K562 (cell line): Measurements from ENCODE around the gene OR52B6. TPM values are rescaled to one million over a fixed set of nuclear protein-coding genes. Genes with fewer than 3 reads are reported as not detected.

Source experiments
- DPF2 ChIP-seq: fragments of 450-650 bp; IDR thresholded peaks from 2 replicates; pipeline ENCODE4 v1.6.1; 2016
- FOXK2 ChIP-seq, 2 experiments: fragments of 450-650 bp; IDR thresholded peaks in 1 of 2; conservative IDR thresholded peaks in 1 of 2; 2 replicates each; pipeline ENCODE4 v1.6.1; 2016; ENCODE audit warnings: low read depth in 2 of 2, mild to moderate bottlenecking in 1 of 2
- POLR2A ChIP-seq: fragments of 450-650 bp; conservative IDR thresholded peaks from 2 replicates; pipeline ENCODE4 v1.6.1; 2016
- SUPT5H ChIP-seq: fragments of 450-650 bp; IDR thresholded peaks from 2 replicates; pipeline ENCODE4 v1.6.1; 2016
- ZNF311 ChIP-seq: fragments of 250-450 bp; sonication (Bioruptor Pico); IDR thresholded peaks from 2 replicates; pipeline ENCODE4 v1.4.0; 2020; ENCODE audit warnings: mild to moderate bottlenecking, moderate library complexity
- polyA plus RNA-seq, 8 experiments: library from polyadenylated mRNA; depleted of rRNA in 4 of 8; stranded (reverse) in 5 of 8; unstranded in 3 of 8; fragments of >200 nt; fragmentation: Nextera tagmentation in 2 of 8; fragmentation: Illumina TruSeq in 1 of 8; extraction: Ambion mirVana in 2 of 8; extraction: Trizol in 1 of 8; gene quantifications; 2 replicates each; pipeline versions ENCODE4 v1.2.1 to v1.2.3, GENCODE V29; 2011 to 2014; ENCODE audit warnings: inconsistent platforms in 1 of 8, missing spikeins in 1 of 8
- total RNA-seq, 7 experiments: library from RNA; depleted of rRNA in 6 of 7; stranded (reverse); fragments of >200 nt in 6 of 7; fragmentation: Illumina TruSeq in 2 of 7; extraction: Trizol in 2 of 7; gene quantifications; 2 replicates each; pipeline versions ENCODE4 v1.2.1 to v1.2.3, GENCODE V29; 2011 to 2021; ENCODE audit warnings: low replicate concordance in 1 of 7
- TF ChIP-seq, protein P1 (sequence below), 2 experiments: fragments of 450-650 bp in 1 of 2; sonication (generic) in 1 of 2; formaldehyde crosslinking in 1 of 2; IDR thresholded peaks; 2 replicates each; pipeline versions ENCODE4 v1.7.1 to v1.9.0; 2016 to 2022; ENCODE audit warnings: inconsistent platforms in 1 of 2, mild to moderate bottlenecking in 1 of 2, missing genetic modification reagents in 1 of 2
- TF ChIP-seq, protein P2 (sequence below), 2 experiments: fragments of 450-650 bp; IDR thresholded peaks; 2 replicates each; pipeline ENCODE4 v1.6.1; 2018; ENCODE audit warnings: mild to moderate bottlenecking in 2 of 2, low read depth in 1 of 2; ENCODE audit not compliant: partially characterized antibody in 2 of 2

The OR52B6 gene
- total and polyA plus RNA-seq, 9 of the 15 experiments (the other 6 are each of a cell fraction or from before 2014, with no cell fraction given): not detected

DNA sequence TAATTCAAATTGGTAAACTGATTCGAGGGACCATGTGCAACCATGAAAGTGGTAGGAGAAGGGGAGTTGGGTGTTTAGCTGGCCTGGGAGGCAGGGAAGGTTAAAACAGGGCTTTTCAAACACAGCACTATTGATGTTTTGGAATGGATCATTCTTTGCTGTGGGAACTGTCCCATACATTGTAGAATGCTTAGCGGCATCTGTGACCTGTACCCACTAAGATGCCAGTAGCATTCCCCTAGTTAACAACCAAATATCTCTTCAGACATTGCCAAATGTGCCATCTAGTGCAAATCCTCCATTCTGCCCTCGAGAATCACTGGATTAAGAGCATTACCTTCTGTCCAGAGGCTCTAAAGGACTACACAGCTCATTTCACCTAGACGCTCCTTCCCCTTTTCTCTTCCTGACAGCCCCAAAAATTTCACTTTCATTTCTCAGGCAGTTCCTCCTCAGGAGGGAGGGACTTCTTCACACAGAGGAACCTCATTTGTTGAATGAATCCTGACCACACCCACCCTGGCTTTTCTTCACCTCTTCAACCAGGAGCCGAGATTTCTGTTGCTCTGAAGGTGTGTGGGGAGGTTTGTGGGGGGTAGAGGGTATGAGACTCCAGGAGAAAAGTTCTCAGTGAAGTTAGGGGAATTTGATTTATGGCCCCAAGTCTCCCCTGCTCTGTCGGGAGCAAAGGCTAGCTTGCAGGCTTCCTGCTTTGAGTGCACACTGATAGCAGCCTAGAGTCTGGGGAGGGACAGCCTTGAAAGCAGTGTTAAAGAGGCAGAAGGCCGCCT lies 44.0 kb downstream of the OR52B6 start, which contains the start of gene TRIM34 (continued):
- TF ChIP-seq, protein P1, sequence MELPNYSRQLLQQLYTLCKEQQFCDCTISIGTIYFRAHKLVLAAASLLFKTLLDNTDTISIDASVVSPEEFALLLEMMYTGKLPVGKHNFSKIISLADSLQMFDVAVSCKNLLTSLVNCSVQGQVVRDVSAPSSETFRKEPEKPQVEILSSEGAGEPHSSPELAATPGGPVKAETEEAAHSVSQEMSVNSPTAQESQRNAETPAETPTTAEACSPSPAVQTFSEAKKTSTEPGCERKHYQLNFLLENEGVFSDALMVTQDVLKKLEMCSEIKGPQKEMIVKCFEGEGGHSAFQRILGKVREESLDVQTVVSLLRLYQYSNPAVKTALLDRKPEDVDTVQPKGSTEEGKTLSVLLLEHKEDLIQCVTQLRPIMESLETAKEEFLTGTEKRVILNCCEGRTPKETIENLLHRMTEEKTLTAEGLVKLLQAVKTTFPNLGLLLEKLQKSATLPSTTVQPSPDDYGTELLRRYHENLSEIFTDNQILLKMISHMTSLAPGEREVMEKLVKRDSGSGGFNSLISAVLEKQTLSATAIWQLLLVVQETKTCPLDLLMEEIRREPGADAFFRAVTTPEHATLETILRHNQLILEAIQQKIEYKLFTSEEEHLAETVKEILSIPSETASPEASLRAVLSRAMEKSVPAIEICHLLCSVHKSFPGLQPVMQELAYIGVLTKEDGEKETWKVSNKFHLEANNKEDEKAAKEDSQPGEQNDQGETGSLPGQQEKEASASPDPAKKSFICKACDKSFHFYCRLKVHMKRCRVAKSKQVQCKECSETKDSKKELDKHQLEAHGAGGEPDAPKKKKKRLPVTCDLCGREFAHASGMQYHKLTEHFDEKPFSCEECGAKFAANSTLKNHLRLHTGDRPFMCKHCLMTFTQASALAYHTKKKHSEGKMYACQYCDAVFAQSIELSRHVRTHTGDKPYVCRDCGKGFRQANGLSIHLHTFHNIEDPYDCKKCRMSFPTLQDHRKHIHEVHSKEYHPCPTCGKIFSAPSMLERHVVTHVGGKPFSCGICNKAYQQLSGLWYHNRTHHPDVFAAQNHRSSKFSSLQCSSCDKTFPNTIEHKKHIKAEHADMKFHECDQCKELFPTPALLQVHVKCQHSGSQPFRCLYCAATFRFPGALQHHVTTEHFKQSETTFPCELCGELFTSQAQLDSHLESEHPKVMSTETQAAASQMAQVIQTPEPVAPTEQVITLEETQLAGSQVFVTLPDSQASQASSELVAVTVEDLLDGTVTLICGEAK (IDR thresholded peaks at IDR 0.05): peak; percentile 54; the same call in 1 of the 2 replicates
- TF ChIP-seq, protein P1 (CRISPR knock-in tag; IDR thresholded peaks at IDR 0.05): no peak
- 0 out of 2 replicates have a peak, but pooled peaks have one; percentile 48 for TF ChIP-seq SUPT5H
- TF ChIP-seq DPF2: peak; percentile 37; the same call in 1 of the 2 replicates
- no peak for TF ChIP-seq FOXK2 (conservative IDR thresholded peaks at IDR 0.05 in 1 of 2, IDR thresholded peaks at IDR 0.05 in 1 of 2; ENCODE audit: low read depth in 2 of 2)
- TF ChIP-seq, protein P2, sequence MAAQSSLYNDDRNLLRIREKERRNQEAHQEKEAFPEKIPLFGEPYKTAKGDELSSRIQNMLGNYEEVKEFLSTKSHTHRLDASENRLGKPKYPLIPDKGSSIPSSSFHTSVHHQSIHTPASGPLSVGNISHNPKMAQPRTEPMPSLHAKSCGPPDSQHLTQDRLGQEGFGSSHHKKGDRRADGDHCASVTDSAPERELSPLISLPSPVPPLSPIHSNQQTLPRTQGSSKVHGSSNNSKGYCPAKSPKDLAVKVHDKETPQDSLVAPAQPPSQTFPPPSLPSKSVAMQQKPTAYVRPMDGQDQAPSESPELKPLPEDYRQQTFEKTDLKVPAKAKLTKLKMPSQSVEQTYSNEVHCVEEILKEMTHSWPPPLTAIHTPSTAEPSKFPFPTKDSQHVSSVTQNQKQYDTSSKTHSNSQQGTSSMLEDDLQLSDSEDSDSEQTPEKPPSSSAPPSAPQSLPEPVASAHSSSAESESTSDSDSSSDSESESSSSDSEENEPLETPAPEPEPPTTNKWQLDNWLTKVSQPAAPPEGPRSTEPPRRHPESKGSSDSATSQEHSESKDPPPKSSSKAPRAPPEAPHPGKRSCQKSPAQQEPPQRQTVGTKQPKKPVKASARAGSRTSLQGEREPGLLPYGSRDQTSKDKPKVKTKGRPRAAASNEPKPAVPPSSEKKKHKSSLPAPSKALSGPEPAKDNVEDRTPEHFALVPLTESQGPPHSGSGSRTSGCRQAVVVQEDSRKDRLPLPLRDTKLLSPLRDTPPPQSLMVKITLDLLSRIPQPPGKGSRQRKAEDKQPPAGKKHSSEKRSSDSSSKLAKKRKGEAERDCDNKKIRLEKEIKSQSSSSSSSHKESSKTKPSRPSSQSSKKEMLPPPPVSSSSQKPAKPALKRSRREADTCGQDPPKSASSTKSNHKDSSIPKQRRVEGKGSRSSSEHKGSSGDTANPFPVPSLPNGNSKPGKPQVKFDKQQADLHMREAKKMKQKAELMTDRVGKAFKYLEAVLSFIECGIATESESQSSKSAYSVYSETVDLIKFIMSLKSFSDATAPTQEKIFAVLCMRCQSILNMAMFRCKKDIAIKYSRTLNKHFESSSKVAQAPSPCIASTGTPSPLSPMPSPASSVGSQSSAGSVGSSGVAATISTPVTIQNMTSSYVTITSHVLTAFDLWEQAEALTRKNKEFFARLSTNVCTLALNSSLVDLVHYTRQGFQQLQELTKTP (IDR thresholded peaks at IDR 0.05; ENCODE audit: low read depth in 1 of 2, partially characterized antibody in 2 of 2): no peak
- TF ChIP-seq POLR2A: peak; percentile 69
- TF ChIP-seq ZNF311 (CRISPR knock-in tag): no peak
